MCF 10A (cell line): ENCODE results near the gene NCF4. TPM values are rescaled to one million over a fixed set of nuclear protein-coding genes. Genes with fewer than 3 reads are reported as not detected.

Experiments
- BruUV-seq: library from RNA; stranded (reverse); fragments of 400-500 nt; replicated peaks from 2 replicates; lab custom pipeline; 2021; lab: Mats Ljungman, UMichigan
- CTCF ChIA-PET: fragments of 300-600 bp; sonication (Branson Sonifier 250); formaldehyde crosslinking; extraction: SDS; loops from one replicate; lab custom pipeline; 2021; ENCODE audit warnings: antibody characterized with exemption, inconsistent platforms; lab: Yijun Ruan, JAX
- POLR2A ChIA-PET: fragments of 300-600, 350-650 bp; sonication (Branson Sonifier 250); formaldehyde crosslinking; extraction: SDS; loops from one replicate; lab custom pipeline; 2020; ENCODE audit warnings: antibody characterized with exemption, inconsistent platforms; lab: Yijun Ruan, JAX
- DNase-seq: peaks from one replicate; pipeline ENCODE4 v3.0.0-alpha.2; 2018; ENCODE audit not compliant: unreplicated experiment
- H3K27ac Mint-ChIP-seq: one replicate; pipeline ENCODE4 v1.8.0; 2022; ENCODE audit warnings: mild to moderate bottlenecking, low read depth, mixed read lengths; ENCODE audit not compliant: unreplicated experiment
- H3K27me3 Mint-ChIP-seq: one replicate; pipeline ENCODE4 v1.8.0; 2022; ENCODE audit warnings: mixed read lengths; ENCODE audit not compliant: insufficient read depth, unreplicated experiment
- H3K36me3 Mint-ChIP-seq: one replicate; pipeline ENCODE4 v1.8.0; 2022; ENCODE audit warnings: mild to moderate bottlenecking, moderate library complexity, mixed read lengths; ENCODE audit not compliant: insufficient read depth, unreplicated experiment
- H3K4me1 Mint-ChIP-seq: one replicate; pipeline ENCODE4 v1.8.0; 2022; ENCODE audit warnings: mixed read lengths; ENCODE audit not compliant: insufficient read depth, unreplicated experiment
- H3K4me3 Mint-ChIP-seq: one replicate; pipeline ENCODE4 v1.8.0; 2022; ENCODE audit warnings: mild to moderate bottlenecking, moderate library complexity, mixed read lengths; ENCODE audit not compliant: unreplicated experiment
- H3K9me3 Mint-ChIP-seq: one replicate; pipeline ENCODE4 v1.8.0; 2022; ENCODE audit warnings: mixed read lengths; ENCODE audit not compliant: unreplicated experiment
- CTCF ChIP-seq: fragments of 200-600 bp; IDR thresholded peaks from one replicate; pipeline ENCODE4 v1.8.0; 2022; ENCODE audit warnings: antibody characterized with exemption, mild to moderate bottlenecking; ENCODE audit not compliant: unreplicated experiment
- intact Hi-C: fragments of 100-400 bp; cut with micrococcal nuclease; formaldehyde crosslinking; loops from 2 replicates; pipeline ENCODE4 v1.14.1; 2022
- total RNA-seq: library from RNA; stranded (reverse); gene quantifications from 2 replicates; pipeline ENCODE4 v1.2.3, GENCODE V29; 2022

NCF4 gene
- total RNA-seq, 1 experiment from 2014 or later, result not detected

DNA sequence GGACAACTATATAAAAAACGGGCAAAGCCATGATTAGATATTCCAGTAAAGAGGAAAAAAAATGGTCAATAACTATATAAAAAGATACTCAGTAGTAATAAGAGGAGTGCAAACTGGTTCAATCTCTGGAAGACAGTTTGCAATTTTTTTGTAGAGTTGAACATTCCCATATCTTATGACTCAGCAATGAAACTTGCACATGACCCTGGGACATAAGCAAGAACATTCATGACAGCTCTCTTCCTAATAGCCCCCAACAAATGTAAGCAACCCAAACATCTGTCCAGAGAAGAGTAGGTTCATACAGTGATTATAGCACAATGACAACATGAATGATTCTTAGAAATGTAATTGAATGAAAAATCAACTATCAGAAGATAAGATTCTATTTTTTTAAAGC lies 30.8 kb downstream of the NCF4 start:
- no peak for DNase-seq
- H3K4me3 Mint-ChIP-seq, result no peak overlapping the region
- H3K36me3 Mint-ChIP-seq, result no peaks in the 10 kb centered on the region
- BruUV-seq, result no TSS peak
- CTCF ChIA-PET, result interaction anchor here (0.7 to 1.2 kb wide), 4 partner anchors 16 to 36 kb away, joined by 3 to 5 read pairs (median 3); no protein-coding TSS in a partner anchor
- H3K4me1 Mint-ChIP-seq, result no peaks in the 10 kb centered on the region
- intact Hi-C loops, result no loop called here
- TF ChIP-seq CTCF, result no peak
- H3K9me3 Mint-ChIP-seq, result no peaks in the 10 kb centered on the region
- H3K27me3 Mint-ChIP-seq, result peaks cover 72% of the 10 kb centered on the region
- H3K27ac Mint-ChIP-seq, result no peak overlapping the region
- POLR2A ChIA-PET, result no interaction called here

DNA sequence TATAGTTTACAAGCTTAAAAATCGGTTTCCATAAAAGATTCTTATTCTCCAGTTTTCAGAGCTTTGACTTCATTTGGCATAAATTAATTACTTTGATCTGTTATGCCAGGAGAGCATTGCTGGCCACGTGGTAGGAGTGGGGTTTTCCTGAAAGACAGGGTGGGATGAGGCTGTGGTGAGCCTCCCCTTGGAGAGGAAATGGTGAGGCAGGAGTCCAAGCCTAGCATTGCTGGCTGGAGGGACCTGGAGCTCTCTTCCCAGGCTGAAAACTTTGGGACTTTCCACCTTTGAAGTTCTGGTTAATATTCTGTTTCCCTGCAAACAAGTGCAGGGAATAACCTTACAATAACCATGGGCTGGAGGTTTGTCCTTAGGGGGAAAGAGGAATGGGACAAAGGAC lies 31.5 kb downstream of the NCF4 start:
- H3K4me1 Mint-ChIP-seq, result no peaks in the 10 kb centered on the region
- no TSS peak for BruUV-seq
- intact Hi-C loops, result no loop called here
- peaks cover 79% of the 10 kb centered on the region for H3K27me3 Mint-ChIP-seq
- H3K9me3 Mint-ChIP-seq, result no peaks in the 10 kb centered on the region
- ChIA-PET POLR2A (no interaction called here), CTCF (interaction anchor here (0.7 to 1.2 kb wide), 4 partner anchors 16 to 36 kb away, joined by 3 to 5 read pairs (median 3); no protein-coding TSS in a partner anchor)
- DNase-seq, result no peak
- H3K27ac Mint-ChIP-seq, result no peak overlapping the region
- TF ChIP-seq CTCF, result no peak
- no peak overlapping the region for H3K4me3 Mint-ChIP-seq
- no peaks in the 10 kb centered on the region for H3K36me3 Mint-ChIP-seq

- POLR2A ChIA-PET, result no interaction called here
- CTCF ChIA-PET, result no interaction called here
These were observed 32.5 kb downstream of the NCF4 start for GRCh38 chr22:36893262-36893661.

DNA sequence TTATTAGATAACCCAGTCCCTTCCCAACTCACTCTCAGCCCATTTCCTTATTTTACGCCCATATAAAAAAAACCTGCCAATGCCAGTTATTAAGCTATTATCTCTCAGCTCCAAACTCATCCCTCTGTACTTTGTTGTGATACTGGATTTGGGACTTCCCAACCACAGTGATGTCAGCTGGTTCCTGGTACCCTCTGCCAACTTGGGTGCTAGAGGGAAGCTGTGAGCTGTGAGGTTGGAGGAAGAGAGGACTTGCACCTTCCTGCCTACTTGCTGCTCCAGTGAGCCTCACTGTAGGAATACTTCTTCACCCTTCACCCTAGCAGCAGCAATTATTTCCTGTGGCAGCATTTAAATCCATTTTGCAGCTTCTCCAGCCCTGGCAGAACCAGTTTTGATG lies 33.5 kb downstream of the NCF4 start:
- no peak for TF ChIP-seq CTCF
- DNase-seq, result no peak
- no peaks in the 10 kb centered on the region for H3K4me1 Mint-ChIP-seq
- no peak overlapping the region for H3K27ac Mint-ChIP-seq
- CTCF ChIA-PET, result interaction anchor here (0.7 kb wide), 1 partner anchor 82 kb away, joined by 3 read pairs; no protein-coding TSS in a partner anchor
- no peaks in the 10 kb centered on the region for H3K9me3 Mint-ChIP-seq
- H3K27me3 Mint-ChIP-seq, result peaks cover 82% of the 10 kb centered on the region
- H3K4me3 Mint-ChIP-seq, result no peak overlapping the region
- no TSS peak for BruUV-seq
- POLR2A ChIA-PET, result interaction anchor here (0.8 kb wide), 1 partner anchor 412 kb away, joined by 3 read pairs; no protein-coding TSS in a partner anchor
- H3K36me3 Mint-ChIP-seq, result no peaks in the 10 kb centered on the region
- intact Hi-C loops, result no loop called here

More at GRCh38 chr22:36893262-36893661, 32.5 kb downstream of the NCF4 start:
- H3K4me1 Mint-ChIP-seq, result no peaks in the 10 kb centered on the region
- H3K4me3 Mint-ChIP-seq, result no peak overlapping the region
- intact Hi-C loops, result no loop called here
- BruUV-seq, result no TSS peak
- no peak for DNase-seq
- no peak overlapping the region for H3K27ac Mint-ChIP-seq
- TF ChIP-seq CTCF, result no peak
- no peaks in the 10 kb centered on the region for H3K36me3 Mint-ChIP-seq
- H3K9me3 Mint-ChIP-seq, result no peaks in the 10 kb centered on the region
- peaks cover 79% of the 10 kb centered on the region for H3K27me3 Mint-ChIP-seq
